GM12892 (cell line): ENCODE measurements around the gene NEU3.

Experiments
- POLR2A ChIP-seq: IDR thresholded peaks from 2 replicates; pipeline ENCODE4 v1.6.1; 2011; ENCODE audit warnings: low read depth, low read length, control low read depth
- POLR2AphosphoS5 ChIP-seq: IDR thresholded peaks from 2 replicates; pipeline ENCODE4 v1.6.1; 2011; ENCODE audit warnings: low read depth, low read length, control low read depth
- TAF1 ChIP-seq: IDR thresholded peaks from 2 replicates; pipeline ENCODE4 v1.6.1; 2011; ENCODE audit warnings: low read depth, mild to moderate bottlenecking, control low read depth, low read length, borderline replicate concordance

DNA sequence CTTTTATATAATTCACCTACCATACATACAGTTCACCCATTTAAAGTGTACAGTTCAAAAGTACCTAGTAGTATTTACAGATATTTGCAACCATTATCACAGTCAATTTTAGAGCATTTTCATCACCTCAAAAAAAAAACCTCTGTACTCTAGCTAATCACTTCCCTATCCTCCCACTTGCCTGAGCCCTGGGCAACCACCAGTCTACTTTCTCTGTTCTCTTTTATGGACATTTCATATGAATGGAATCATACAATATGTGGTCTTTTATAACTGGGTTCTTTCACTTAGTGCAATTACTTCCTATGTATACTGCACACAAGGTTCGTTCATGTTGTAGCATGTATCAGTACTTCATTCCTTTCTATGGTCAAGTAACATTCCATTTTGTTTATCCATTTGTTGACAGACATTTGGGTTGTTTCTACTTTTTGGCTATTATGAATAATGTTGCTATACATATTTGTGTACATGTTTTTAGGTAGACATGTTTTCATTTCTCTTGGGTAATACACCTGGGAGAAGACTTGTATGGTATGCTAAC, 17.8 kb upstream of the NEU3 start:
- TF ChIP-seq POLR2A (no peak), TAF1 (no peak), POLR2AphosphoS5 (no peak)
